ENCODE data around the gene CSAG3.
"Not testable (repeated sequence)": the region's sequence is repeated elsewhere in the genome, so short reads cannot be mapped to it uniquely, and the experiment has no call there.

The CSAG3 gene

GRCh38 chrX:152735101-152735500 lies 23.9 kb upstream of the CSAG3 start:
- TF ChIP-seq ZFP30 (CRISPR knock-in tag; IDR thresholded peaks at IDR 0.05): no peak
- no peak for ATAC-seq

GRCh38 chrX:152735860-152736511 lies 23.0 kb upstream of the CSAG3 start:
- TF ChIP-seq CREB5 (CRISPR knock-in tag; IDR thresholded peaks at IDR 0.05; ENCODE audit: low read depth) (no peak), ZNF70 (CRISPR knock-in tag; IDR thresholded peaks at IDR 0.05) (no peak), TOX (CRISPR knock-in tag; IDR thresholded peaks at IDR 0.05; ENCODE audit: borderline replicate concordance) (no peak), CSRNP3 (CRISPR knock-in tag; IDR thresholded peaks at IDR 0.05) (no peak), ESRRG (CRISPR knock-in tag; IDR thresholded peaks at IDR 0.05) (no peak), OSR1 (CRISPR knock-in tag; IDR thresholded peaks at IDR 0.05) (no peak), SNAI2 (CRISPR knock-in tag; IDR thresholded peaks at IDR 0.05) (no peak), ZNF565 (CRISPR knock-in tag; conservative IDR thresholded peaks at IDR 0.05; ENCODE audit: low read depth) (no peak), POU6F1 (CRISPR knock-in tag; IDR thresholded peaks at IDR 0.05; ENCODE audit: borderline replicate concordance, low read depth) (no peak), ISL1 (CRISPR knock-in tag; IDR thresholded peaks at IDR 0.05) (no peak), ZNF8 (CRISPR knock-in tag; IDR thresholded peaks at IDR 0.05) (no peak), CSDC2 (CRISPR knock-in tag; IDR thresholded peaks at IDR 0.05) (no peak), BACH2 (CRISPR knock-in tag; IDR thresholded peaks at IDR 0.05; ENCODE audit: borderline replicate concordance) (no peak)
- ATAC-seq: no peak

GRCh38 chrX:152736528-152736927 lies 22.5 kb upstream of the CSAG3 start:
- not testable (repeated sequence) for ATAC-seq

- TF ChIP-seq ARNTL (CRISPR knock-in tag; IDR thresholded peaks at IDR 0.05; ENCODE audit: borderline replicate concordance, low read depth): no peak
- ATAC-seq: no peak
Observed at GRCh38 chrX:152738560-152738959, 20.5 kb upstream of the CSAG3 start.

GRCh38 chrX:152753686-152754650 lies 5.0 kb upstream of the CSAG3 start, which contains the start of gene MAGEA2:
TSS of gene MAGEA2 (minus strand) at chrX:152753842. CDS start at chrX:152751363, 2,479 bp downstream.
- peak; percentile 90 for ATAC-seq

GRCh38 chrX:152754871-152755270 lies 4.1 kb upstream of the CSAG3 start:
- ATAC-seq: not testable (repeated sequence)

- not testable (repeated sequence) for ATAC-seq
Observed at GRCh38 chrX:152759544-152759943, 526 bp downstream of the CSAG3 start.

- not testable (repeated sequence) for ATAC-seq
Observed at GRCh38 chrX:152761582-152761981, 2.6 kb downstream of the CSAG3 start.

- not testable (repeated sequence) for ATAC-seq
Observed at GRCh38 chrX:152766562-152766961, 7.5 kb downstream of the CSAG3 start.

- peak; percentile 99 for ATAC-seq
Observed at GRCh38 chrX:152769549-152770289, 10.7 kb downstream of the CSAG3 start, which contains the start of gene MAGEA6. TSS of gene MAGEA6 (minus strand) at chrX:152769689. CDS start at chrX:152767650, 2,039 bp downstream.

GRCh38 chrX:152787062-152787461 lies 28.0 kb downstream of the CSAG3 start:
- ATAC-seq: peak; percentile 86

Data from SK-N-SH treated with all-trans-retinoic acid at 6 μM for 48 hours (cell line).